ENCODE measurements around the gene INPPL1. TPM values are rescaled to one million over a fixed set of nuclear protein-coding genes. Genes with fewer than 3 reads are reported as not detected.

The INPPL1 gene
- total RNA-seq, 4 donors from 2014 or later, result 25.0 to 68.8 (median 41.2) TPM

DNA sequence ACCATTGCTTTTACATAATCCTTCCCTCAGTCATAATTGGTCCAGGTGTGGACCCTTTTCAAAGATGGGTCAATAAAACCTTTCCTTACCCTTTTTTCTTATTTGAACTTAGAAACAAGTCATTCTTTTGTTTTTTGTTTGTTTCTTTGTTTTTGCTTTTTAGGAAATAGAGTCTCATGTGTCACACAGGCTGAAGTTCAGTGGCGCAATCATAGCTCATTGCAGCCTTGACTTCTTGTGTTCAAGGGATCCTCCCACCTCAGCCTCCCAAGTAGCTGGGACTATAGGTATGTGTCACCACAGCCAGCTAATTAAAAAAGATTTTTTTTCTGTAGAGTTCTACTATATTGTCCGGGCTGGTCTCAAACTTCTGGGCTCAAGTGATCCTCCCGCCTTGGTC is 28.8 kb downstream of the INPPL1 start:
- 95 to 96% methylated on average over 3 of the region's 3 CpGs for WGBS, 2 donors
- intact Hi-C loops (cut with DNase I; ENCODE audit: low total_unique reads), result no loop called here
- DNase-seq (ENCODE audit: low spot score in 2 of 2), result peak in 1 of 2 donors; percentile 3
- H3K4me3 ChIP-seq (ENCODE audit: low read depth, poor library complexity, severe bottlenecking), result no peak overlapping the region
- no peak for TF ChIP-seq CTCF (IDR thresholded peaks at IDR 0.05)
- no peak for TF ChIP-seq POLR2A (IDR thresholded peaks at IDR 0.05)

GRCh38 chr11:72254299-72254993 is 29.9 kb downstream of the INPPL1 start:
- TF ChIP-seq POLR2A (IDR thresholded peaks at IDR 0.05), result no peak
- no peak for TF ChIP-seq CTCF (IDR thresholded peaks at IDR 0.05)
- 76 to 85% methylated on average over 5 of the region's 5 CpGs for WGBS, 2 donors
- DNase-seq (ENCODE audit: low spot score in 2 of 2), result peak in 1 of 2 donors; percentile 72
- H3K4me3 ChIP-seq (ENCODE audit: low read depth, poor library complexity, severe bottlenecking), result no peak overlapping the region
- intact Hi-C loops (cut with DNase I; ENCODE audit: low total_unique reads), result no loop called here

DNA sequence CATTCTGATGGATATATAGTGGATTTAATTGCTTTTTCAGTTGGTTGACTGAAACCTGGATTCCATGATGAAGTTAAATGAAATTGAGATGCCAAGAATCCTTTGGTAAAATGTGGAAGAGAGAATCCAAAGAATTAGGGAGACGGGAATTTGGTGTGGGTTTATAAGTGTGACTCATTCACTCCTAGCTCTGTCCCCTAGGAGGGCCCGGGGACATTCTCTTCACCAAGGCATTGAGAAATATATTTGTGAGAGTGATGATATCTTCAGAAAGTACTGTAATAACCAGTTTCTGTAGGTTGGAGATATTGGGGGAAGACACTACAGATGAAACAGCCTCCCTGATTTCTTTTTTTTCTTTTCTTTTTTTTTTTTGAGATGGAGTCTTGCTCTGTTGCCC is 33.0 kb downstream of the INPPL1 start:
- H3K4me3 ChIP-seq (ENCODE audit: low read depth, poor library complexity, severe bottlenecking), result no peak overlapping the region
- intact Hi-C loops (cut with DNase I; ENCODE audit: low total_unique reads), result no loop called here
- 59 to 81% methylated on average over 2 of the region's 2 CpGs for WGBS, 2 donors
- no peak for TF ChIP-seq CTCF (IDR thresholded peaks at IDR 0.05)
- no peak for TF ChIP-seq POLR2A (IDR thresholded peaks at IDR 0.05)
- DNase-seq (ENCODE audit: low spot score in 2 of 2), result no peak

- H3K4me3 ChIP-seq (ENCODE audit: low read depth, poor library complexity, severe bottlenecking), result no peak overlapping the region
- 84 to 93% methylated on average over 2 of the region's 2 CpGs for WGBS, 2 donors
- DNase-seq (ENCODE audit: low spot score in 2 of 2), result no peak
- TF ChIP-seq CTCF (IDR thresholded peaks at IDR 0.05), result no peak
- TF ChIP-seq POLR2A (IDR thresholded peaks at IDR 0.05), result no peak
- intact Hi-C loops (cut with DNase I; ENCODE audit: low total_unique reads), result no loop called here
Measured at GRCh38 chr11:72259490-72259889, 34.9 kb downstream of the INPPL1 start.

DNA sequence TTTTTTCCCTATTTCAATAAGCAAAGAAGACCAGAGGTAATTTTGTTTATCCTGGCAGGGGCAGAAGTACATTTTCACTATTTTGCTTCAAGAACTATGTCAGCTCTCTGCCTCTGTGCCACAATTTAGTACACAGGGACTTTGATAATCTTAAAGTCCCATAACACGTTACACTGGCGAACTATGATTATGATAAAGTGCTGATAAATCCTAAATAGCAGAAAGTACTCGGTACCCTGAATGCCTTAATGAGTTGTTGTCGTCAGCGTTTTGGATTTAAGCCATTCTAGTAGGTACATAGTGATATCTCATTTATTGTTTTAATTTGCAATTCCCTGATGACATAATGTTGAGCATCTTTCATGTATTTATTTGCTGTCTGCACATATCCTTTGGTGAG is 36.0 kb downstream of the INPPL1 start:
- intact Hi-C loops (cut with DNase I; ENCODE audit: low total_unique reads), result no loop called here
- no peak overlapping the region for H3K4me3 ChIP-seq (ENCODE audit: low read depth, poor library complexity, severe bottlenecking)
- no peak for TF ChIP-seq CTCF (IDR thresholded peaks at IDR 0.05)
- DNase-seq (ENCODE audit: low spot score in 2 of 2), result no peak
- 63 to 76% methylated on average over 5 of the region's 5 CpGs for WGBS, 2 donors

DNA sequence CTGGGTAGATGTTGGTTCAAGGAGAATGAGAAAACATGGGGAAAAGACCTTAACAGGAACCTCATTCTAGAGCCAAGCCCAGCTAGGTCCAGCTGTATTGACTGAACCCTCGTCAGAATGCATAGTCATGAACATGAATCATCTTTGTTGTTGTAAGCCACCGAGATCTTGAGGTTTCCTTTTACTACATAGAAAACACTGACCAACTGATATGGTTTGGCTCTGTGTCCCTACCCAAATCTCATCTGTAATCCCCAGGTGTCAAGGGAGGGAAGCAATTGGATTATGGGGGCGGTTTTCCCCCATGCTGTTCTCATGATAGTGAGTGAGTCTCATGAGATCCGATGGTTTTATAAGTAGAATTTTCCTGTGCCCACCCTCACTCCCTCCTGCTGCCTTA is 38.8 kb downstream of the INPPL1 start:
- TF ChIP-seq CTCF (IDR thresholded peaks at IDR 0.05), result no peak
- TF ChIP-seq POLR2A (IDR thresholded peaks at IDR 0.05), result no peak
- H3K4me3 ChIP-seq (ENCODE audit: low read depth, poor library complexity, severe bottlenecking), result no peak overlapping the region
- 72 to 74% methylated on average over 4 of the region's 4 CpGs for WGBS, 2 donors
- intact Hi-C loops (cut with DNase I; ENCODE audit: low total_unique reads), result no loop called here
- no peak for DNase-seq (ENCODE audit: low spot score in 2 of 2)

Data from lower leg skin (tissue), 4 donors.